ENCODE results near the gene TRAK2. TPM values are rescaled to one million over a fixed set of nuclear protein-coding genes. Genes with fewer than 3 reads are reported as not detected.

The TRAK2 gene
- total and polyA plus RNA-seq, 2 of the 8 experiments (the other 6 are each of a cell fraction or from before 2014, with no cell fraction given): 4.5 to 15.7 TPM

GRCh38 chr2:201432038-201432620 lies 19.1 kb downstream of the TRAK2 start:
- no peak overlapping the region for H2AFZ ChIP-seq (ENCODE audit: low read length)
- H3K9me3 ChIP-seq (ENCODE audit: insufficient read depth in 2 of 2, low read depth in 1 of 2, low read length in 1 of 2): peaks cover 11 to 12% of the 10 kb centered on the region in 2 experiments; a peak in 2 of 4 replicates
- peaks cover 0 to 2% of the 10 kb centered on the region in 2 experiments for H4K20me1 ChIP-seq (replicated peaks in 1 of 2; ENCODE audit: control insufficient read depth in 1 of 2, insufficient read depth in 2 of 2, low read length in 2 of 2)
- no peaks in the 10 kb centered on the region for H3K4me1 ChIP-seq (replicated peaks in 1 of 4; ENCODE audit: control insufficient read depth in 3 of 4, insufficient read depth in 4 of 4, low read length in 3 of 4)
- CTCF ChIA-PET (ENCODE audit: partially characterized antibody): interaction anchor here (1.7 kb wide), 1 partner anchor 13 kb away, joined by 5 read pairs; no protein-coding TSS in a partner anchor
- no peak overlapping the region for H3K18ac ChIP-seq (ENCODE audit: extremely low read depth, low read length)
- H4K5ac ChIP-seq (ENCODE audit: insufficient read length, low read depth, low read length): no peak overlapping the region
- no peak overlapping the region for H3K4me3 ChIP-seq (ENCODE audit: extremely low read depth in 1 of 4, insufficient read depth in 2 of 4, low read depth in 3 of 4, low read length in 4 of 4)
- 92% methylated on average over 4 of the region's 4 CpGs; no CpG with 5 or more reads in 1 of the 2 experiments for WGBS, 2 experiments (ENCODE audit: extremely low coverage in 1 of 2, insufficient coverage in 1 of 2, insufficient read length in 1 of 2, insufficient replicate concordance in 2 of 2, low coverage in 1 of 2, low lambda C conversion rate in 2 of 2, missing lambda C conversion rate in 1 of 2)
- FAIRE-seq (no peak), DNase-seq (ENCODE audit: low read depth in 1 of 2, low spot score in 2 of 2) (no peak)
- H4K91ac ChIP-seq (replicated peaks; ENCODE audit: insufficient read length, low read length): no peak overlapping the region
- no peaks in the 10 kb centered on the region for H3K23me2 ChIP-seq (ENCODE audit: low read depth, low read length)
- H3K27ac ChIP-seq (ENCODE audit: low read depth, low read length): no peak overlapping the region
- H3K79me2 ChIP-seq (ENCODE audit: control insufficient read depth in 1 of 2, insufficient read depth in 2 of 2, low read length in 2 of 2): 0 out of 4 replicates have a peak, but pooled peaks cover 0 to 3% of the 10 kb centered on the region in 2 experiments
- H2BK15ac ChIP-seq (ENCODE audit: low read length): no peak overlapping the region
- H3K36me3 ChIP-seq (ENCODE audit: control insufficient read depth in 2 of 4, insufficient read depth in 4 of 4, low read length in 3 of 4): peaks cover 0 to 5% (median 0%) of the 10 kb centered on the region in 4 experiments; a peak in 1 of 8 replicates
- no peak overlapping the region for H3K23ac ChIP-seq (ENCODE audit: insufficient read length)
- H3K4me2 ChIP-seq (ENCODE audit: insufficient read depth in 1 of 2, low read depth in 2 of 2, low read length in 2 of 2): no peak overlapping the region
- no peaks in the 10 kb centered on the region for H3K79me1 ChIP-seq (ENCODE audit: low read depth, low read length)
- H2BK120ac ChIP-seq (replicated peaks; ENCODE audit: low read depth, low read length): no peak overlapping the region
- no peak overlapping the region for H4K8ac ChIP-seq (ENCODE audit: extremely low read depth, insufficient read depth, low read length)
- no peak overlapping the region for H3K9ac ChIP-seq (replicated peaks in 1 of 4; ENCODE audit: extremely low read depth in 1 of 4, low read depth in 3 of 4, low read length in 3 of 4)
- POLR2A ChIA-PET (ENCODE audit: partially characterized antibody): no interaction called here
- H2BK5ac ChIP-seq (ENCODE audit: low read depth, low read length): no peak overlapping the region
- H2BK12ac ChIP-seq (ENCODE audit: low read depth, low read length): no peak overlapping the region
- H2BK20ac ChIP-seq (ENCODE audit: low read length): no peak overlapping the region
- H3K27me3 ChIP-seq (replicated peaks in 1 of 4; ENCODE audit: control insufficient read depth in 3 of 4, extremely low read depth in 1 of 4, insufficient read depth in 3 of 4, low read length in 3 of 4): no peaks in the 10 kb centered on the region
- H3K4ac ChIP-seq (replicated peaks; ENCODE audit: insufficient read length, low read depth, low read length): no peak overlapping the region
- no peak overlapping the region for H3K56ac ChIP-seq (replicated peaks; ENCODE audit: insufficient read length, low read depth, low read length)
- no peak overlapping the region for H2AK5ac ChIP-seq (ENCODE audit: low read depth, low read length)
- no peak overlapping the region for H3K14ac ChIP-seq (ENCODE audit: insufficient read length)
- TF ChIP-seq TCF12 (IDR thresholded peaks at IDR 0.05; ENCODE audit: low read depth, low read length) (no peak), SP1 (IDR thresholded peaks at IDR 0.05; ENCODE audit: low read depth, low read length) (no peak), GTF2F1 (IDR thresholded peaks at IDR 0.05; ENCODE audit: borderline replicate concordance, low read depth, low read length) (no peak)

Data from H1 (cell line).